Lower leg skin (tissue), 3 donors: ENCODE results near the gene PCLAF.

Experiments used
- CTCF ChIP-seq, 3 donors: fragments of 450-650 bp; IDR thresholded peaks; one replicate each; pipeline ENCODE4 v1.5.1; 2016; ENCODE audit warnings: antibody characterized with exemption in 3 of 3, mild to moderate bottlenecking in 3 of 3, moderate library complexity in 2 of 3
- POLR2A ChIP-seq, 2 donors: fragments of 450-650 bp; IDR thresholded peaks; one replicate each; pipeline ENCODE4 v1.6.1; 2016 to 2017; ENCODE audit warnings: antibody characterized with exemption in 2 of 2, mild to moderate bottlenecking in 1 of 2, moderate library complexity in 1 of 2

- TF ChIP-seq CTCF (IDR thresholded peaks at IDR 0.05) (no peak), POLR2A (IDR thresholded peaks at IDR 0.05) (no peak)
Measured at GRCh38 chr15:64426845-64427465, 45.7 kb upstream of the PCLAF start.
